GM12878 (cell line): ENCODE data around the gene HGS.

Experiments
- EZH2 ChIP-seq: IDR thresholded peaks from 2 replicates; pipeline ENCODE4 v1.6.1; 2012; ENCODE audit warnings: low read depth, mild to moderate bottlenecking, control low read depth, inconsistent platforms, low read length, borderline replicate concordance; ENCODE audit not compliant: control insufficient read depth
- MYC ChIP-seq: IDR thresholded peaks from 2 replicates; pipeline ENCODE4 v1.6.1; 2011; ENCODE audit warnings: mild to moderate bottlenecking, low read length, moderate library complexity, inconsistent platforms; ENCODE audit not compliant: insufficient read depth, insufficient replicate concordance, insufficient read length, severe bottlenecking
- POLR2A ChIP-seq: IDR thresholded peaks from 2 replicates; pipeline ENCODE4 v1.6.1; 2011; ENCODE audit warnings: low read depth, mild to moderate bottlenecking, low read length
- TCF7 ChIP-seq: IDR thresholded peaks from 2 replicates; pipeline ENCODE4 v1.6.1; 2014; ENCODE audit warnings: antibody characterized with exemption, borderline replicate concordance

GRCh38 chr17:81662002-81662401 is 21.8 kb upstream of the HGS start:
- TF ChIP-seq TCF7, result no peak
- no peak for TF ChIP-seq POLR2A
- no peak for TF ChIP-seq MYC
- no peak for TF ChIP-seq EZH2
